K562 (cell line): ENCODE data around the gene CASP6. TPM values are rescaled to one million over a fixed set of nuclear protein-coding genes. Genes with fewer than 3 reads are reported as not detected.

Experiments
- ATAC-seq: fragments of 200-7000 bp; cut with Tn5 transposase; 3 replicates; pipeline ENCODE4 v1.9.1; 2020; ENCODE audit warnings: moderate library complexity
- BruUV-seq: library from RNA; stranded (reverse); fragments of 400-500 nt; replicated peaks from 2 replicates; lab custom pipeline; 2021; lab: Mats Ljungman, UMichigan
- CTCF ChIA-PET: fragments of 300-600 bp; formaldehyde crosslinking; extraction: SDS; loops from one replicate; lab custom pipeline; 2021; ENCODE audit warnings: low intra/inter-chr PET ratio; lab: Yijun Ruan, JAX
- POLR2A ChIA-PET: fragments of 300-600, 350-650 bp; sonication (Branson Sonifier 250); formaldehyde crosslinking; extraction: SDS; loops from one replicate; lab custom pipeline; 2021; ENCODE audit warnings: antibody characterized with exemption, inconsistent platforms; lab: Yijun Ruan, JAX
- DNase-seq, 4 experiments: peaks; one replicate each; pipeline versions ENCODE4 v3.0.0 to v3.0.0-alpha.2; 2011 to 2018; ENCODE audit warnings: low spot score in 3 of 4, mixed read lengths in 3 of 4; ENCODE audit errors: extremely low read depth in 1 of 4
- FAIRE-seq: peaks from 2 replicates; lab custom pipeline; 2011; peaks lifted over from hg19 to GRCh38; lab: Jason Lieb, UNC
- H2AFZ ChIP-seq: 2 replicates; pipeline ENCODE4 v1.6.0; 2011; ENCODE audit warnings: low read depth, low read length, control low read depth, inconsistent platforms
- H3K27ac ChIP-seq: fragments of 200-600 bp; 3 replicates; pipeline ENCODE4 v1.8.0; 2011; ENCODE audit warnings: low read depth, mild to moderate bottlenecking, control low read depth, inconsistent platforms, low read length, moderate library complexity, mixed read lengths; ENCODE audit errors: extremely low read depth
- H3K27me3 ChIP-seq, 2 experiments: fragments of 300-600 bp in 1 of 2; 2 replicates in 1 of 2; 3 replicates in 1 of 2; pipeline versions ENCODE4 v1.6.0 to v1.8.0; 2011; ENCODE audit warnings: inconsistent platforms in 2 of 2, low read length in 2 of 2, mild to moderate bottlenecking in 1 of 2, mixed read lengths in 1 of 2, moderate library complexity in 1 of 2; ENCODE audit not compliant: control insufficient read depth in 2 of 2, insufficient read depth in 2 of 2
- H3K36me3 ChIP-seq: fragments of 300-600 bp; 3 replicates; pipeline ENCODE4 v1.8.0; 2011; ENCODE audit warnings: mild to moderate bottlenecking, low read length, inconsistent platforms; ENCODE audit not compliant: control insufficient read depth, insufficient read depth
- H3K4me1 ChIP-seq, 2 experiments: fragments of 200-600 bp in 1 of 2; replicated peaks in 1 of 2; 2 replicates in 1 of 2; 3 replicates in 1 of 2; pipeline versions ENCODE4 v1.5.1 to v1.8.0; 2011; ENCODE audit warnings: inconsistent platforms in 2 of 2, low read length in 2 of 2, mild to moderate bottlenecking in 1 of 2, mixed read lengths in 1 of 2, moderate library complexity in 1 of 2; ENCODE audit not compliant: control insufficient read depth in 2 of 2, insufficient read depth in 2 of 2
- H3K4me2 ChIP-seq: 2 replicates; pipeline ENCODE4 v1.6.1; 2011; ENCODE audit warnings: low read length, control low read depth, inconsistent platforms, mixed read lengths; ENCODE audit not compliant: insufficient read depth
- H3K4me3 ChIP-seq: fragments of 200-600 bp; sonication (generic), shearing (Covaris generic); 2 replicates; pipeline ENCODE4 v1.5.1; 2016; ENCODE audit warnings: control low read depth, inconsistent platforms
- H3K79me2 ChIP-seq: fragments of 200-600 bp; 3 replicates; pipeline ENCODE4 v1.8.0; 2011; ENCODE audit warnings: low read length, inconsistent platforms; ENCODE audit not compliant: control insufficient read depth, insufficient read depth
- H3K9ac ChIP-seq, 2 experiments: 2 replicates each; pipeline versions ENCODE4 v1.6.0 to v1.6.1; 2011; ENCODE audit warnings: low read depth in 2 of 2, low read length in 2 of 2, control low read depth in 1 of 2, inconsistent platforms in 1 of 2, mild to moderate bottlenecking in 1 of 2, mixed read lengths in 1 of 2; ENCODE audit not compliant: insufficient read depth in 1 of 2
- H3K9me1 ChIP-seq: one replicate; pipeline ENCODE4 v1.6.0; 2011; ENCODE audit warnings: inconsistent platforms, mild to moderate bottlenecking, low read length, moderate library complexity; ENCODE audit not compliant: control insufficient read depth, insufficient read depth
- H3K9me3 ChIP-seq: replicated peaks from 2 replicates; pipeline ENCODE4 v1.5.1; 2011; ENCODE audit warnings: low read depth, low read length, inconsistent platforms; ENCODE audit not compliant: control insufficient read depth, insufficient read depth
- H4K20me1 ChIP-seq: replicated peaks from 2 replicates; pipeline ENCODE4 v1.6.1; 2011; ENCODE audit warnings: low read length, inconsistent platforms, mixed read lengths; ENCODE audit not compliant: control insufficient read depth, insufficient read depth
- CBFA2T3 ChIP-seq: fragments of 450-650 bp; IDR thresholded peaks from 2 replicates; pipeline ENCODE4 v1.6.1; 2017
- CLOCK ChIP-seq: fragments of 250-450 bp; sonication (Bioruptor Pico); IDR thresholded peaks from 2 replicates; pipeline ENCODE4 v1.4.0; 2020; ENCODE audit warnings: mild to moderate bottlenecking, moderate library complexity, borderline replicate concordance
- GATAD2B ChIP-seq: fragments of 450-650 bp; IDR thresholded peaks from 2 replicates; pipeline ENCODE4 v1.6.1; 2017; ENCODE audit warnings: mild to moderate bottlenecking, borderline replicate concordance
- HDAC3 ChIP-seq: fragments of 450-650 bp; IDR thresholded peaks from 2 replicates; pipeline ENCODE4 v1.6.1; 2018; ENCODE audit warnings: borderline replicate concordance, mild to moderate bottlenecking, moderate library complexity; ENCODE audit not compliant: partially characterized antibody
- KAT7 ChIP-seq: sonication (generic); formaldehyde crosslinking; IDR thresholded peaks from 2 replicates; pipeline ENCODE4 v1.8.0; 2022; ENCODE audit warnings: missing genetic modification reagents, mild to moderate bottlenecking, borderline replicate concordance
- MLX ChIP-seq, 2 experiments: fragments of 450-650 bp in 1 of 2; sonication (generic) in 1 of 2; formaldehyde crosslinking; conservative IDR thresholded peaks; 2 replicates each; pipeline versions ENCODE4 v1.4.0 to v1.8.1; 2020 to 2022; ENCODE audit warnings: mild to moderate bottlenecking in 1 of 2, missing genetic modification reagents in 1 of 2
- SMAD4 ChIP-seq: fragments of 250-450 bp; sonication (Bioruptor Pico); conservative IDR thresholded peaks from 2 replicates; pipeline ENCODE4 v1.8.0; 2021; ENCODE audit warnings: inconsistent platforms, mild to moderate bottlenecking, moderate library complexity
- THRA ChIP-seq: fragments of 450-650 bp; IDR thresholded peaks from 2 replicates; pipeline ENCODE4 v1.6.1; 2017; ENCODE audit warnings: mild to moderate bottlenecking, moderate library complexity
- ZBTB11 ChIP-seq, 3 experiments: fragments of 200-800 bp in 1 of 3; fragments of 250-450 bp in 1 of 3; fragments of 450-650 bp in 1 of 3; sonication (Bioruptor Pico) in 1 of 3; sonication (Bioruptor generic) in 1 of 3; formaldehyde crosslinking in 1 of 3; IDR thresholded peaks; 2 replicates each; pipeline versions ENCODE4 v1.6.1 to v1.8.0; 2016 to 2022; ENCODE audit warnings: mild to moderate bottlenecking in 2 of 3, missing genetic modification characterization in 2 of 3, missing compliant biosample characterization in 1 of 3, moderate library complexity in 1 of 3
- ZBTB8A ChIP-seq: fragments of 450-650 bp; IDR thresholded peaks from 2 replicates; pipeline ENCODE4 v1.6.1; 2018; ENCODE audit warnings: mild to moderate bottlenecking, moderate library complexity; ENCODE audit not compliant: partially characterized antibody
- ZNF77 ChIP-seq: fragments of 250-450 bp; sonication (Bioruptor Pico); IDR thresholded peaks from 2 replicates; pipeline ENCODE4 v1.5.0; 2020
- WGBS: fragments of 100-300 bp; shearing (Covaris generic); methylation state at CpG from one replicate; pipeline ENCODE4 v1.1.6; 2016; ENCODE audit warnings: low coverage, mixed read lengths; ENCODE audit not compliant: insufficient coverage; ENCODE audit errors: missing lambda C conversion rate; 5-methylcytosine and 5-hydroxymethylcytosine counted together
- in situ Hi-C: fragments of 300-500 bp; cut with MboI; formaldehyde crosslinking; loops from 4 replicates; pipeline ENCODE4 v1.15.0; 2018; ENCODE audit warnings: inconsistent platforms, mixed read lengths
- intact Hi-C: fragments of 100-400 bp; cut with micrococcal nuclease; formaldehyde crosslinking; loops from 2 replicates; pipeline ENCODE4 v1.14.2; 2022
- polyA plus RNA-seq, 8 experiments: library from polyadenylated mRNA; depleted of rRNA in 4 of 8; stranded (reverse) in 5 of 8; unstranded in 3 of 8; fragments of >200 nt; fragmentation: Nextera tagmentation in 2 of 8; fragmentation: Illumina TruSeq in 1 of 8; extraction: Ambion mirVana in 2 of 8; extraction: Trizol in 1 of 8; gene quantifications; 2 replicates each; pipeline versions ENCODE4 v1.2.1 to v1.2.3, GENCODE V29; 2011 to 2014; ENCODE audit warnings: inconsistent platforms in 1 of 8, missing spikeins in 1 of 8
- total RNA-seq, 7 experiments: library from RNA; depleted of rRNA in 6 of 7; stranded (reverse); fragments of >200 nt in 6 of 7; fragmentation: Illumina TruSeq in 2 of 7; extraction: Trizol in 2 of 7; gene quantifications; 2 replicates each; pipeline versions ENCODE4 v1.2.1 to v1.2.3, GENCODE V29; 2011 to 2021; ENCODE audit warnings: low replicate concordance in 1 of 7

CASP6 gene
- total and polyA plus RNA-seq, 9 of the 15 experiments (the other 6 are each of a cell fraction or from before 2014, with no cell fraction given): 20.8 to 72.7 (median 39.1) TPM

- intact Hi-C loops (no loop called here), in situ Hi-C loops (no loop called here)
- H3K4me1 ChIP-seq: no peaks in the 10 kb centered on the region
- POLR2A ChIA-PET: interaction anchor here (0.7 kb wide), 2 partner anchors 238 to 671 kb away, joined by 3 read pairs; no protein-coding TSS in a partner anchor
- no peak overlapping the region for H3K4me2 ChIP-seq
- no peak overlapping the region for H3K9ac ChIP-seq
- H3K27me3 ChIP-seq: peaks cover 0 to 4% of the 10 kb centered on the region in 2 experiments; a peak in 1 of 5 replicates
- H4K20me1 ChIP-seq: no peaks in the 10 kb centered on the region
- no peaks in the 10 kb centered on the region for H3K9me3 ChIP-seq
- no peaks in the 10 kb centered on the region for H3K36me3 ChIP-seq
- CTCF ChIA-PET: no interaction called here
- H3K4me3 ChIP-seq: no peak overlapping the region
- DNase-seq: no peak
- H3K9me1 ChIP-seq: no peaks in the 10 kb centered on the region
- no peak for FAIRE-seq
- WGBS: 9% methylated on average over 3 of the region's 3 CpGs
- no TSS peak for BruUV-seq
- no peak overlapping the region for H3K27ac ChIP-seq
- H3K79me2 ChIP-seq: no peaks in the 10 kb centered on the region
- no peak overlapping the region for H2AFZ ChIP-seq
- ATAC-seq: no peak
- TF ChIP-seq KAT7 (no peak), ZBTB8A (no peak), HDAC3 (no peak), THRA (no peak), ZBTB11 (CRISPR knock-in tag; IDR thresholded peaks at IDR 0.05) (no peak), CLOCK (CRISPR knock-in tag) (no peak), SMAD4 (CRISPR knock-in tag) (no peak), ZNF77 (CRISPR knock-in tag) (no peak), MLX (CRISPR knock-in tag; conservative IDR thresholded peaks at IDR 0.05) (no peak), CBFA2T3 (no peak), GATAD2B (no peak)
Measured at GRCh38 chr4:109662771-109663170, 40.5 kb downstream of the CASP6 start.
